Nephron (organoid): Measurements from ENCODE around the gene ABHD6.

ENCODE experiments used
- H3K27ac Mint-ChIP-seq, 3 experiments: 2 replicates each; pipeline ENCODE4 v1.8.0; 2020; ENCODE audit warnings: mixed read lengths in 3 of 3, mild to moderate bottlenecking in 2 of 3, moderate library complexity in 1 of 3
- H3K27me3 Mint-ChIP-seq: 2 replicates; pipeline ENCODE4 v1.8.0; 2021; ENCODE audit warnings: low read depth, mild to moderate bottlenecking, moderate library complexity, mixed read lengths
- H3K36me3 Mint-ChIP-seq: 2 replicates; pipeline ENCODE4 v1.8.0; 2020; ENCODE audit warnings: low read depth, mixed read lengths
- H3K4me1 Mint-ChIP-seq: 2 replicates; pipeline ENCODE4 v1.8.0; 2020; ENCODE audit warnings: mixed read lengths
- H3K4me3 Mint-ChIP-seq, 3 experiments: 2 replicates each; pipeline ENCODE4 v1.8.0; 2020; ENCODE audit warnings: mild to moderate bottlenecking in 3 of 3, mixed read lengths in 3 of 3, moderate library complexity in 2 of 3
- H3K9me3 Mint-ChIP-seq: 2 replicates; pipeline ENCODE4 v1.8.0; 2020; ENCODE audit warnings: mixed read lengths
- TF ChIP-seq, protein P1 (sequence below), 3 experiments: fragments of 200-600 bp; sonication (generic); IDR thresholded peaks; one replicate each; pipeline ENCODE4 v1.5.0; 2021; ENCODE audit warnings: antibody characterized with exemption in 3 of 3; ENCODE audit not compliant: unreplicated experiment in 3 of 3

ABHD6 gene

DNA sequence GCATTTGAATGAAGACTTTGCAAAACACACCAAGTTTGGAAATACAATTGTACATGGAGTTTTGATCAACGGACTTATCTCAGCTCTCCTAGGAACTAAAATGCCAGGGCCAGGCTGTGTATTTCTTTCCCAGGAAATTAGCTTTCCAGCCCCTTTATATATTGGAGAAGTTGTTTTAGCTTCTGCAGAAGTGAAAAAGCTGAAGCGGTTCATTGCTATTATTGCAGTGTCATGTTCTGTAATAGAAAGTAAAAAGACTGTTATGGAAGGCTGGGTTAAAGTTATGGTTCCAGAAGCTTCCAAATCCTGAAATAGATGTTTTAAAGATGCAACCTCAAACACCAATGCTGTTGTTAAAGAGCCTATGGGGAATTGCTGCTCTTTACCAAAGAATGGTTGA is 80.2 kb downstream of the ABHD6 start:
- Mint-ChIP-seq H3K36me3 (peaks cover 62% of the 10 kb centered on the region), H3K27ac (no peak overlapping the region), H3K4me3 (no peak overlapping the region), H3K9me3 (no peaks in the 10 kb centered on the region), H3K4me1 (no peaks in the 10 kb centered on the region), H3K27me3 (no peaks in the 10 kb centered on the region)
- TF ChIP-seq, protein P1, sequence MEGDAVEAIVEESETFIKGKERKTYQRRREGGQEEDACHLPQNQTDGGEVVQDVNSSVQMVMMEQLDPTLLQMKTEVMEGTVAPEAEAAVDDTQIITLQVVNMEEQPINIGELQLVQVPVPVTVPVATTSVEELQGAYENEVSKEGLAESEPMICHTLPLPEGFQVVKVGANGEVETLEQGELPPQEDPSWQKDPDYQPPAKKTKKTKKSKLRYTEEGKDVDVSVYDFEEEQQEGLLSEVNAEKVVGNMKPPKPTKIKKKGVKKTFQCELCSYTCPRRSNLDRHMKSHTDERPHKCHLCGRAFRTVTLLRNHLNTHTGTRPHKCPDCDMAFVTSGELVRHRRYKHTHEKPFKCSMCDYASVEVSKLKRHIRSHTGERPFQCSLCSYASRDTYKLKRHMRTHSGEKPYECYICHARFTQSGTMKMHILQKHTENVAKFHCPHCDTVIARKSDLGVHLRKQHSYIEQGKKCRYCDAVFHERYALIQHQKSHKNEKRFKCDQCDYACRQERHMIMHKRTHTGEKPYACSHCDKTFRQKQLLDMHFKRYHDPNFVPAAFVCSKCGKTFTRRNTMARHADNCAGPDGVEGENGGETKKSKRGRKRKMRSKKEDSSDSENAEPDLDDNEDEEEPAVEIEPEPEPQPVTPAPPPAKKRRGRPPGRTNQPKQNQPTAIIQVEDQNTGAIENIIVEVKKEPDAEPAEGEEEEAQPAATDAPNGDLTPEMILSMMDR (IDR thresholded peaks at IDR 0.05; ENCODE audit: unreplicated experiment in 3 of 3) = no peak

DNA sequence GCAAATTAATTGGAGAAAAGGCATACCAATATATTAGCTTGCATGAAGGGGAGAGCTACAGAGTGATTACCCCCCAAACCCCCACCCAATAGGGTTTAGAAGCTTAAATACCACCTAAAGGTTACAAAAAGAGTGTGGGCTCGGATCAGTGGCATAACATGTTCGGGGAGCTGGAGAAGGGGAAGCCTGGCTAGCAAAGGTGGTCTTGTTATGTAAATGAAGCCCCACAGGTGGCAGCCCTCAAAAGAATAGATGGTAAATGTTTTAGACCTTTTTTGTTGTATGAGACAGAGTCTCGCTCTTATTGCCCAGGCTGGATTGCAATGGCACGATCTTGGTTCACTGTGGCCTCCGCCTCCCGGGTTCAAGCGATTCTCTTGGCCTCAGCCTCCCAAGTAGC is 84.2 kb downstream of the ABHD6 start:
- no peak overlapping the region for H3K27ac Mint-ChIP-seq
- TF ChIP-seq, protein P1 (IDR thresholded peaks at IDR 0.05; ENCODE audit: unreplicated experiment in 3 of 3) = no peak
- H3K4me1 Mint-ChIP-seq = no peaks in the 10 kb centered on the region
- H3K4me3 Mint-ChIP-seq = no peak overlapping the region
- no peaks in the 10 kb centered on the region for H3K9me3 Mint-ChIP-seq
- no peaks in the 10 kb centered on the region for H3K27me3 Mint-ChIP-seq
- H3K36me3 Mint-ChIP-seq = peaks cover 28% of the 10 kb centered on the region

DNA sequence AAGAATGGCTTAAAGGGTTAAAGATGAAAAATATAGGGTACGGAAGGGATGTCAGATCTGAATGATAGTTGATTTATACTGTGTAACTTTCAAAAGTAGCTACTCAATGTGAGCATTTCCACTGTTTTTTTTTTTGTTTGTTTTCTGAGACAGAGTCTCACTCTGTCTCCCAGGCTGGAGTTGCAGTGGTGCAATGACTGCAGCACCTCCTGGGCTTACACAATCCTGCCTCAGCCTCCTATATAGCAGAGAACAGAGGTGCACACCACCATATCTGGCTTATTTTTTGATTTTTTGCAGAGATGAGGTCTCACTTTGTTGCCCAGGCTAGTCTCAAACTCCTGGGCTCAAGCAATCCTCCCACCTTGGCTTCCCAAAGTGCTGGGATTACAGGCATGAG is 85.2 kb downstream of the ABHD6 start:
- H3K27me3 Mint-ChIP-seq = no peaks in the 10 kb centered on the region
- no peaks in the 10 kb centered on the region for H3K9me3 Mint-ChIP-seq
- H3K4me3 Mint-ChIP-seq = no peak overlapping the region
- H3K4me1 Mint-ChIP-seq = no peaks in the 10 kb centered on the region
- TF ChIP-seq, protein P1 (IDR thresholded peaks at IDR 0.05; ENCODE audit: unreplicated experiment in 3 of 3) = no peak
- H3K27ac Mint-ChIP-seq = no peak overlapping the region
- H3K36me3 Mint-ChIP-seq = peaks cover 18% of the 10 kb centered on the region

DNA sequence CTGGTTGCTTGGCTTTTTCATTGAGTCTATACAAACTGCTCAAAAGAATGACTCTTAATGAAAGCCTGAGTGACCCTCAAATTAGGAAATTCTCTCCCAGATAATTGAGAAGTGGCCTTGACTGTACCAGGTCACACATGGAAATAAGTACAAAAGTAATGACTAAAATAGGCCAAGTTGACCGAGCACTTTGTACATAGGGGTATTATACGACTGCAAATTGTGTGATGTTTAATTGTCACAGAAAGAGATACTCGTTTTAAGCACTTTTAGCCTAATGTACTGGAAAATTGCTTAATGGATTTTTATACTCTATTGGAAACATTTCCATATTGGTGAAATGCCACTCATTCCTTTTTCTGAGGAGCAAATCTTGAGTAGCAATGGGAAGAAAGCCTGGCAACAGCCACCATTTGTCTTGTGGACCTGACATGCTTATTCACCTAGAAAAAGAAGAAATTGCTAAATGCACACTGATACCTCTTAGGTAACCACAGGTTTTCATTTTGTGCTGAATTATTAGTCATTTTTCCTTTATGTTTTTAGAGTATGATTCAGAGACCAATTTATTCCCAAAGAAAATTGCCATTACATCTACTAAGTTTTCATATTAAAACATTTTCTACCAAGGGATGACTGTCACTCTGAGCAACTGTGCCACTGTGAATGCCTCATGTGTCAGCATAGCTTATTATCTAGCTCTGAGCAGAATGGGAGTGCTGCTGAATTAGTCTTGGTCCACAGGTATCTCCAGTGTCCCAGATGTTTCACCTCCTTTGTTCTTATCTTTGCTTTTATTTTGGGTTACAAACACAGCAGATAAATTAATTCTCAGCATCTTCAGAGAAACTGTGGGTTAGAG is 86.2 kb downstream of the ABHD6 start:
- Mint-ChIP-seq H3K36me3 (peaks cover 9% of the 10 kb centered on the region), H3K27ac (peak overlapping the region; percentile 21 to 86 (median 76)), H3K4me3 (no peak overlapping the region), H3K4me1 (no peaks in the 10 kb centered on the region), H3K27me3 (no peaks in the 10 kb centered on the region), H3K9me3 (no peaks in the 10 kb centered on the region)
- TF ChIP-seq, protein P1 (IDR thresholded peaks at IDR 0.05; ENCODE audit: unreplicated experiment in 3 of 3) = no peak

DNA sequence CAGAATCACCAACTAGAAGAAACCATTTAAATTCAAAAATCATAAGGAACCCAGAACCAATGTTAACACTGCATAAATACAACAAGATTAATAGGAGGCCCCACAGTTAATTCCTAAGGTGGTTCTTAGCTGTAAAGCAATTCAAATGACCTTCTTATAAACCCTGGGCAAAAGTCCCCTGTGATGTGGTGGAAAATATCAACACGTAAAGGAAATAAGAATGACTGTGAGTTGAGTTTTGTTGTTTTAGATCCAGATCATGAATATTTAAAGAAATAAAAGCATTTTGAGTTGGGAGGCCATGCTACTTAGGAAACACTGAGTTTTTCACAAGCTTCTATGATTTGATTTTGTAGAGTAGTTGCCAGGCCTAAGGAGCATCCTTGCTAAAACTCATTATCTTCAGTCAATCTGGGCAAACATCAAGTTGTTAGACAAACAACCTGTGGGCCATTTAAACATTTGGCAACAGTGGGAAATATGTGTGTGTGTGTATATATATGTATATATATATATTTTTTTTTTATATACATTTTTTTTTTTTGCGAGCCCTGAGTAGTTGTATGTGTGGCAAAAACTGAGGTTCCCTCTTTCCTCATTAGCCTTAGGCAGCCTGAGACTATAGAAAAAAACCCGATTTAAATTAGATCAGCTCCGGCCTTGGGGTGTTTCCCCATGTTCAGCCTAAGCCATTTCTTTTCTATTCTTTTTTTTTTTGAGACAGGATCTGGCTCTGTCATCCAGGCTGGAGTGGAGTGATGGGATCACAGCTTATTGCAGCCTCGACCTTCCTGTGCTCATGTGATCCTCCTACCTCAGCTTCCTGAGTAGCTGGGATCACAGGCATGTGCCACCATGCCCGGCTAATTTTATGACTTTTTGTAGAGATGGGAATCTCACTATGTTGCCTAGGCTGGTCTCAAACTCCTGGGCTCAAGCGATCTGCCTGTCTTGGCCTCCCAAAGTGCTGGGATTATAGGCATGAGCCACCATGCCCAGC is 87.1 kb downstream of the ABHD6 start:
- Mint-ChIP-seq H3K27me3 (no peaks in the 10 kb centered on the region), H3K36me3 (peaks cover 4% of the 10 kb centered on the region), H3K4me3 (no peak overlapping the region), H3K9me3 (no peaks in the 10 kb centered on the region), H3K4me1 (no peaks in the 10 kb centered on the region), H3K27ac (peak overlapping the region; percentile 21 to 86 (median 76))
- TF ChIP-seq, protein P1 (IDR thresholded peaks at IDR 0.05; ENCODE audit: unreplicated experiment in 3 of 3) = no peak
